Kidney epithelial cell (primary cell): ENCODE results near the gene STAT2. TPM values are rescaled to one million over a fixed set of nuclear protein-coding genes. Genes with fewer than 3 reads are reported as not detected.

Source experiments
- DNase-seq: peaks from one replicate; pipeline ENCODE4 v3.0.0-alpha.2; 2010; ENCODE audit warnings: low read depth
- H3K27me3 ChIP-seq: 2 replicates; pipeline ENCODE4 v1.6.0; 2011; ENCODE audit warnings: low read length; ENCODE audit not compliant: control insufficient read depth, insufficient read depth
- H3K36me3 ChIP-seq: 2 replicates; pipeline ENCODE4 v1.5.1; 2011; ENCODE audit warnings: low read length; ENCODE audit not compliant: control insufficient read depth, insufficient read depth
- H3K4me3 ChIP-seq: 2 replicates; pipeline ENCODE4 v1.5.1; 2011; ENCODE audit warnings: low read depth, mild to moderate bottlenecking, control low read depth, low read length
- total RNA-seq: library from RNA; depleted of rRNA; stranded (reverse); fragments of >200 nt; gene quantifications from 2 replicates; pipeline ENCODE4 v1.2.3, GENCODE V29; 2015
- TF ChIP-seq, protein P1 (sequence below): IDR thresholded peaks from 2 replicates; pipeline ENCODE4 v1.5.1; 2011; ENCODE audit warnings: mild to moderate bottlenecking, moderate library complexity, low read length, control low read depth, inconsistent platforms; ENCODE audit not compliant: insufficient read depth, poor library complexity, severe bottlenecking

STAT2 gene
- total RNA-seq, 1 donor from 2014 or later, result 125 TPM

DNA sequence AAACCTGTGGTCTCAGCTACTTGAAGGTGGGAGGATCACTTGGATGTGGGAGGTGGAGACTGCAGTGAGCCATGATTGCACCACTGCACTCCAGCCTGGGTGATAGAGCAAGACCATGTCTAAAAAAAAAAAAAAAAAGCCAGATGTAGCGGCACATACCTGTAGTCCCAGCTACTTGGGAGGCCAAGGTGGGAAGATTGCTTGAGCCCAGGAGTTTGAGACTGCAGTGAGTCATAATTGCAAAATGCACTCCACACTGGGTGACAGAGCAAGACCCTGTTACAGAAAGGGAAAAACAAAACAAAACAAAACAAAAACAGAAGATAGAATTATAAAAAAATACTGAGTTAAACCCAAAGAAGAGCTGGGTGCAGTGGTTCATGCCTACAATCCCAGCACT, 31.8 kb upstream of the STAT2 start:
- Histone ChIP-seq H3K36me3 (no peaks in the 10 kb centered on the region), H3K27me3 (no peaks in the 10 kb centered on the region), H3K4me3 (no peak overlapping the region)
- TF ChIP-seq, protein P1, sequence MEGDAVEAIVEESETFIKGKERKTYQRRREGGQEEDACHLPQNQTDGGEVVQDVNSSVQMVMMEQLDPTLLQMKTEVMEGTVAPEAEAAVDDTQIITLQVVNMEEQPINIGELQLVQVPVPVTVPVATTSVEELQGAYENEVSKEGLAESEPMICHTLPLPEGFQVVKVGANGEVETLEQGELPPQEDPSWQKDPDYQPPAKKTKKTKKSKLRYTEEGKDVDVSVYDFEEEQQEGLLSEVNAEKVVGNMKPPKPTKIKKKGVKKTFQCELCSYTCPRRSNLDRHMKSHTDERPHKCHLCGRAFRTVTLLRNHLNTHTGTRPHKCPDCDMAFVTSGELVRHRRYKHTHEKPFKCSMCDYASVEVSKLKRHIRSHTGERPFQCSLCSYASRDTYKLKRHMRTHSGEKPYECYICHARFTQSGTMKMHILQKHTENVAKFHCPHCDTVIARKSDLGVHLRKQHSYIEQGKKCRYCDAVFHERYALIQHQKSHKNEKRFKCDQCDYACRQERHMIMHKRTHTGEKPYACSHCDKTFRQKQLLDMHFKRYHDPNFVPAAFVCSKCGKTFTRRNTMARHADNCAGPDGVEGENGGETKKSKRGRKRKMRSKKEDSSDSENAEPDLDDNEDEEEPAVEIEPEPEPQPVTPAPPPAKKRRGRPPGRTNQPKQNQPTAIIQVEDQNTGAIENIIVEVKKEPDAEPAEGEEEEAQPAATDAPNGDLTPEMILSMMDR, result no peak
- DNase-seq, result no peak

DNA sequence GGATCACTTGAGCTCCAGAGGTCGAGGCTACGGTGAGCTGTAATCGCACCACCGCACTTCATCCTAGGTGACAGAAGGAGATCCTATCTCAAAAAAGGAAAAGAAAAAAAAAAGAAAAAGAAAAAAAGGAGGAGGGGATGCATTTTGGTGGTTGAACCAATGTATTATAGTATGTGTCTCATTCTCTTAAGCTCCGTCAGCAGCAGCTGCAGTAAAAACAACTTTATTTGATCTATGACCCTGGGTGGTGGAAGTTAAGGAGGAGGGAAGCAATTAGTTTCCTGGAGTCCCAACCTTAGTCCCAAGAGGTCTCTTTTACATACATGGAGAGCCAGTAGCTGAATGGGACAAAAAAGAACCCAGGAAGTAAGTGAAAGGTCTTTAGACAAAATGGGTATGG, 29.5 kb upstream of the STAT2 start:
- H3K4me3 ChIP-seq, result no peak overlapping the region
- TF ChIP-seq, protein P1, result no peak
- no peaks in the 10 kb centered on the region for H3K36me3 ChIP-seq
- no peak for DNase-seq
- H3K27me3 ChIP-seq, result no peaks in the 10 kb centered on the region

DNA sequence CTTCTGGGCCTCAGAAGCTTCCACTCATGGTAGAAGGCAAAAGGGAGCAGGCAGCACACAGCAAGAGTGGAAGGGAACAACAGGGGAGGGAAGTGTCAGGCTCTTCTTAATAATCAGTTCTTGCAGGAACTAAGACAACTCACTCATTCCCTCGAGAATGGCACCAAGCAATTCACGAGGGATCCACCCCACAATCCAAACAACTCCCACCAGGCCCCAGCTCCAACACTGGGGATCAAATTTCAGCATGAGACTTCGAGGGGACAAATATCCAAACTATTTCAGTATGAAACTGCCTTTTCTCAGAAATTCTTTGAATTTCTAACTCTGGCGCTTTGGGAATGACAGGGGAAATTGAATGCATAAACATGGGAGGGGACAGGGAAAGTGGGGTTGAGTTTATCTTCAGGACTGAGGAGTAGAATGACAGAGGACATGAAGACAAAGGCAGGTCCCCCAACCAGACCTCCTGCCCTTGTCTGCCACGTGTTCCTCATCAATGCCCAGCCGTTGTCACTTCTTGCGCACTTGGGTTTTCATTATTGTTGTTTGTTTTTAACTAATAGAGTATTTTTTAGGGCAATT, 27.3 kb upstream of the STAT2 start:
- H3K4me3 ChIP-seq, result no peak overlapping the region
- H3K36me3 ChIP-seq, result no peaks in the 10 kb centered on the region
- no peak for DNase-seq
- H3K27me3 ChIP-seq, result no peaks in the 10 kb centered on the region
- TF ChIP-seq, protein P1, result no peak

DNA sequence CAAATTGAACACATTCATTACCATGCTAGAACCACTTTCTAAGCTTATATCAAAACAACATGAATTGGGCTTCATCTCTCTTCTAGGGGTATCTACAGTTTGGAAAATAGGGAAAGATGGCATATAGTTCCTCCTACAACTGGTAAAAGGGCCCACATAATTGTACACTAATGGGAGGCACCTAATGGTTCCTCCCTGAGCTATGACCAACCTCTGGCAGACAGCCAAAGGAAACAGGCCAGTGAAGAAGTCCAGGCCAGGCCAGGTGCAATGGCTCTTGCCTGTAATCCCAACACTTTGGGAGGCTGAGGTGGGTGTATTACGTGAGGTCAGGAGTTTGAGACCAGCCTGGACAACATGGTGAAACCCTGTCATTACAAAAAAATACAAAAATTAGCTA, 26.0 kb upstream of the STAT2 start:
- no peak overlapping the region for H3K4me3 ChIP-seq
- TF ChIP-seq, protein P1, result no peak
- no peak for DNase-seq
- no peaks in the 10 kb centered on the region for H3K27me3 ChIP-seq
- no peaks in the 10 kb centered on the region for H3K36me3 ChIP-seq

DNA sequence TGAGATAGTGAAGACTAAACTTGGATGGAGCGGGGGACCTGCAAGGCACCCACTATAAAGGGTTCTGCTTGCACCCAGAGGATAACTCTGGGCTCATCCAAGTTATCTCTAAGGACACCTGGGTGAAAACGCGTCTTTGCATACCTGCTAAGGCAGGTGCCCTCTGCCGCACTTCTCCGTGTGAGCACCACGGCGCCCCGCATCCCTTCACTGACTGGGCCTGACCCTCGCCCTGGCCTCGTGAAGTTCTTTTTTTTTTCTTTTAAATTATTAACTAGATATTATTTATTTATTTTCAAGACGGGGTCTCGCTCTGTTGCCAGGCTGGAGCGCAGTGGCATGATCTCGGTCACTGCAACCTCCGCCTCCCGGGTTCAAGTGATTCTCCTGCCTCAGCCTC, 22.7 kb upstream of the STAT2 start:
- no peak for DNase-seq
- Histone ChIP-seq H3K36me3 (no peaks in the 10 kb centered on the region), H3K27me3 (no peaks in the 10 kb centered on the region), H3K4me3 (no peak overlapping the region)
- TF ChIP-seq, protein P1, result no peak

DNA sequence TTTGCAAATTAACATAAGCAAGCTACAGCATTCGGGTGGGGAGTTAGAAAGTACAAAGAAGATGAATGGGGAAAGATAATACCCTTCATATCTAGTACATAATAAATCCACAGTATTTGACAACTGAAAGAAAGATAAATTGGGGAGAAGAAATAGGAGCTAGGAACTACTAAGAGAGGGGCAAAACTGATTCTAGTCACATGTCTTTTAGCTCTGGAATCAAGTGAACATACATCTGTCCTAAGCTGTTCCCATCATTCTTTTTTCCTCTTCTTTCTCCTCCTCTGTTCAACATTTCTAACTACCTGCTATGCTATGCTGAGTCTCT, 18.0 kb upstream of the STAT2 start:
- TF ChIP-seq, protein P1, result no peak
- Histone ChIP-seq H3K4me3 (no peak overlapping the region), H3K27me3 (no peaks in the 10 kb centered on the region), H3K36me3 (no peaks in the 10 kb centered on the region)
- DNase-seq, result no peak
